C4-2B (cell line): ENCODE data around the gene RPTOR.

Source experiments
- ZFX ChIP-seq: fragments of 450-650 bp; IDR thresholded peaks from 2 replicates; pipeline ENCODE4 v1.6.1; 2017
- TF ChIP-seq, protein P1 (sequence below): fragments of 450-650 bp; conservative IDR thresholded peaks from 2 replicates; pipeline ENCODE4 v1.5.1; 2017; ENCODE audit warnings: mild to moderate bottlenecking

GRCh38 chr17:80848449-80849102 is 303.9 kb downstream of the RPTOR start:
- TF ChIP-seq, protein P1, sequence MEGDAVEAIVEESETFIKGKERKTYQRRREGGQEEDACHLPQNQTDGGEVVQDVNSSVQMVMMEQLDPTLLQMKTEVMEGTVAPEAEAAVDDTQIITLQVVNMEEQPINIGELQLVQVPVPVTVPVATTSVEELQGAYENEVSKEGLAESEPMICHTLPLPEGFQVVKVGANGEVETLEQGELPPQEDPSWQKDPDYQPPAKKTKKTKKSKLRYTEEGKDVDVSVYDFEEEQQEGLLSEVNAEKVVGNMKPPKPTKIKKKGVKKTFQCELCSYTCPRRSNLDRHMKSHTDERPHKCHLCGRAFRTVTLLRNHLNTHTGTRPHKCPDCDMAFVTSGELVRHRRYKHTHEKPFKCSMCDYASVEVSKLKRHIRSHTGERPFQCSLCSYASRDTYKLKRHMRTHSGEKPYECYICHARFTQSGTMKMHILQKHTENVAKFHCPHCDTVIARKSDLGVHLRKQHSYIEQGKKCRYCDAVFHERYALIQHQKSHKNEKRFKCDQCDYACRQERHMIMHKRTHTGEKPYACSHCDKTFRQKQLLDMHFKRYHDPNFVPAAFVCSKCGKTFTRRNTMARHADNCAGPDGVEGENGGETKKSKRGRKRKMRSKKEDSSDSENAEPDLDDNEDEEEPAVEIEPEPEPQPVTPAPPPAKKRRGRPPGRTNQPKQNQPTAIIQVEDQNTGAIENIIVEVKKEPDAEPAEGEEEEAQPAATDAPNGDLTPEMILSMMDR = no peak
- no peak for TF ChIP-seq ZFX
